HL-60 (cell line): ENCODE results near the gene PLEKHG3.

Experiments used
- DNase-seq, 2 experiments: peaks; one replicate each; pipeline ENCODE4 v3.0.0-alpha.2; 2010 to 2020; ENCODE audit warnings: low read depth in 1 of 2, low spot score in 1 of 2
- H3K27ac ChIP-seq: fragments of 250-450 bp; sonication (Bioruptor Pico); replicated peaks from 2 replicates; pipeline ENCODE4 v1.5.1; 2020; ENCODE audit warnings: mild to moderate bottlenecking, moderate library complexity
- H3K27me3 ChIP-seq: fragments of 250-450 bp; sonication (Bioruptor Pico); 2 replicates; pipeline ENCODE4 v1.5.1; 2021; ENCODE audit warnings: mild to moderate bottlenecking, moderate library complexity; ENCODE audit not compliant: insufficient read depth, poor library complexity, severe bottlenecking
- H3K4me3 ChIP-seq: replicated peaks from 2 replicates; pipeline ENCODE4 v1.5.1; 2011; ENCODE audit warnings: mild to moderate bottlenecking, control low read depth, low read length; ENCODE audit not compliant: insufficient read depth
- GABPA ChIP-seq: IDR thresholded peaks from 2 replicates; pipeline ENCODE4 v1.6.1; 2012; ENCODE audit warnings: low read depth
- POLR2AphosphoS5 ChIP-seq: IDR thresholded peaks from 2 replicates; pipeline ENCODE4 v1.6.1; 2012; ENCODE audit warnings: low read depth
- REST ChIP-seq: IDR thresholded peaks from 2 replicates; pipeline ENCODE4 v1.6.1; 2012; ENCODE audit warnings: low read depth; ENCODE audit not compliant: insufficient replicate concordance
- SPI1 ChIP-seq: IDR thresholded peaks from 2 replicates; pipeline ENCODE4 v1.6.1; 2012; ENCODE audit warnings: low read depth, mild to moderate bottlenecking, borderline replicate concordance
- TF ChIP-seq, protein P1 (sequence below): IDR thresholded peaks from one replicate; pipeline ENCODE4 v1.5.1; 2011; ENCODE audit warnings: low read length, control low read depth, inconsistent platforms; ENCODE audit not compliant: insufficient read depth

PLEKHG3 gene

GRCh38 chr14:64728856-64729255 is 24.6 kb downstream of the PLEKHG3 start:
- DNase-seq, result no peak
- no peak for TF ChIP-seq REST
- TF ChIP-seq POLR2AphosphoS5, result no peak
- TF ChIP-seq GABPA, result no peak
- TF ChIP-seq SPI1, result no peak
- no peak overlapping the region for H3K27ac ChIP-seq
- H3K27me3 ChIP-seq, result no peaks in the 10 kb centered on the region
- no peak overlapping the region for H3K4me3 ChIP-seq

GRCh38 chr14:64729386-64730060 is 25.3 kb downstream of the PLEKHG3 start:
- Histone ChIP-seq H3K4me3 (no peak overlapping the region), H3K27me3 (no peaks in the 10 kb centered on the region), H3K27ac (no peak overlapping the region)
- TF ChIP-seq REST, result no peak
- no peak for DNase-seq

GRCh38 chr14:64730061-64730440 is 25.8 kb downstream of the PLEKHG3 start:
- no peak for DNase-seq
- no peaks in the 10 kb centered on the region for H3K27me3 ChIP-seq
- no peak overlapping the region for H3K27ac ChIP-seq
- H3K4me3 ChIP-seq, result no peak overlapping the region
- no peak for TF ChIP-seq POLR2AphosphoS5
- no peak for TF ChIP-seq GABPA
- no peak for TF ChIP-seq SPI1
- TF ChIP-seq REST, result no peak
- TF ChIP-seq, protein P1, sequence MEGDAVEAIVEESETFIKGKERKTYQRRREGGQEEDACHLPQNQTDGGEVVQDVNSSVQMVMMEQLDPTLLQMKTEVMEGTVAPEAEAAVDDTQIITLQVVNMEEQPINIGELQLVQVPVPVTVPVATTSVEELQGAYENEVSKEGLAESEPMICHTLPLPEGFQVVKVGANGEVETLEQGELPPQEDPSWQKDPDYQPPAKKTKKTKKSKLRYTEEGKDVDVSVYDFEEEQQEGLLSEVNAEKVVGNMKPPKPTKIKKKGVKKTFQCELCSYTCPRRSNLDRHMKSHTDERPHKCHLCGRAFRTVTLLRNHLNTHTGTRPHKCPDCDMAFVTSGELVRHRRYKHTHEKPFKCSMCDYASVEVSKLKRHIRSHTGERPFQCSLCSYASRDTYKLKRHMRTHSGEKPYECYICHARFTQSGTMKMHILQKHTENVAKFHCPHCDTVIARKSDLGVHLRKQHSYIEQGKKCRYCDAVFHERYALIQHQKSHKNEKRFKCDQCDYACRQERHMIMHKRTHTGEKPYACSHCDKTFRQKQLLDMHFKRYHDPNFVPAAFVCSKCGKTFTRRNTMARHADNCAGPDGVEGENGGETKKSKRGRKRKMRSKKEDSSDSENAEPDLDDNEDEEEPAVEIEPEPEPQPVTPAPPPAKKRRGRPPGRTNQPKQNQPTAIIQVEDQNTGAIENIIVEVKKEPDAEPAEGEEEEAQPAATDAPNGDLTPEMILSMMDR, result no peak

- no peak overlapping the region for H3K4me3 ChIP-seq
- no peak overlapping the region for H3K27ac ChIP-seq
- TF ChIP-seq REST (no peak), POLR2AphosphoS5 (no peak)
- DNase-seq, result no peak
- H3K27me3 ChIP-seq, result no peaks in the 10 kb centered on the region
These were observed 26.5 kb downstream of the PLEKHG3 start for GRCh38 chr14:64730681-64731080.
